Heart left ventricle (tissue), 16 donors: Measurements from ENCODE around the gene ZNF362. TPM values are rescaled to one million over a fixed set of nuclear protein-coding genes. Genes with fewer than 3 reads are reported as not detected.
"Not testable (repeated sequence)": the region's sequence is repeated elsewhere in the genome, so short reads cannot be mapped to it uniquely, and the experiment has no call there.

ENCODE experiments used
- ATAC-seq, 4 donors: fragments of 200-7000 bp; cut with Tn5 transposase; one replicate each; pipeline ENCODE4 v1.9.1; 2020 to 2022; ENCODE audit warnings: moderate library complexity in 4 of 4, mild to moderate bottlenecking in 3 of 4, moderate number of reproducible peaks in 1 of 4
- DNase-seq, 5 donors: peaks; one replicate each; pipeline ENCODE4 v3.0.0-alpha.2; 2020
- H3K27ac ChIP-seq, 12 donors: fragments of 200-600 bp; sonication (generic) in 4 of 12; one replicate each; pipeline versions ENCODE4 v1.5.0 to v1.8.0; 2016 to 2022; ENCODE audit warnings: mild to moderate bottlenecking in 2 of 12
- H3K27me3 ChIP-seq, 9 donors: fragments of 200-600 bp; sonication (generic) in 2 of 9; one replicate each; pipeline versions ENCODE4 v1.5.1 to v1.8.0; 2016 to 2022; ENCODE audit warnings: mild to moderate bottlenecking in 3 of 9
- H3K36me3 ChIP-seq, 9 donors: fragments of 200-600 bp; sonication (generic) in 2 of 9; one replicate each; pipeline versions ENCODE4 v1.5.0 to v1.8.0; 2018 to 2022; ENCODE audit warnings: mild to moderate bottlenecking in 2 of 9
- H3K4me1 ChIP-seq, 12 donors: fragments of 200-600 bp; sonication (generic) in 4 of 12; one replicate each; pipeline versions ENCODE4 v1.5.0 to v1.8.0; 2016 to 2022; ENCODE audit warnings: mild to moderate bottlenecking in 3 of 12
- H3K4me3 ChIP-seq, 12 donors: fragments of 200-600 bp; sonication (generic) in 4 of 12; one replicate each; pipeline versions ENCODE4 v1.5.0 to v1.8.0; 2017 to 2022; ENCODE audit warnings: mild to moderate bottlenecking in 9 of 12, moderate library complexity in 4 of 12
- H3K9me3 ChIP-seq, 12 donors: fragments of 200-600 bp; sonication (generic) in 4 of 12; one replicate each; pipeline versions ENCODE4 v1.5.0 to v1.8.0; 2016 to 2022; ENCODE audit warnings: mild to moderate bottlenecking in 1 of 12
- POLR2A ChIP-seq, 2 donors: fragments of 450-650 bp; IDR thresholded peaks; one replicate each; pipeline ENCODE4 v1.6.1; 2017; ENCODE audit warnings: antibody characterized with exemption in 2 of 2, mild to moderate bottlenecking in 2 of 2, moderate library complexity in 2 of 2
- WGBS, 4 donors: extraction: QIAGEN DNeasy Blood & Tissue Kit in 2 of 4; methylation state at CpG; one replicate each; pipeline versions ENCODE4 v1.1.5 to v1.1.7; 2013 to 2018; 5-methylcytosine and 5-hydroxymethylcytosine counted together
- intact Hi-C, 10 donors: fragments of 100-400 bp; cut with DNase I; formaldehyde crosslinking; loops; one replicate each; pipeline versions ENCODE4 v1.11.1 to v1.14.2; 2022
- polyA plus RNA-seq, 2 donors: library from polyadenylated mRNA; stranded (reverse); fragments of 200-250 nt; gene quantifications; one replicate each; pipeline ENCODE4 v1.2.3, GENCODE V29; 2013
- total RNA-seq, 9 donors: library from RNA; depleted of rRNA in 2 of 9; stranded (reverse); fragments of >200 nt in 2 of 9; fragmentation: NEBNext Ultra II Directional in 3 of 9; extraction: Animal tissue kit (Norgen Biotek cat#: 25700) in 3 of 9; gene quantifications; one replicate each; pipeline versions ENCODE4 v1.1.0 to v1.2.4, GENCODE V29; 2016 to 2023
- TF ChIP-seq, protein P1 (sequence below), 12 donors: fragments of 200-600 bp; sonication (generic) in 4 of 12; IDR thresholded peaks; one replicate each; pipeline versions ENCODE4 v1.5.0 to v1.8.0; 2018 to 2022; ENCODE audit warnings: antibody characterized with exemption in 12 of 12, mild to moderate bottlenecking in 5 of 12
- donor health status: ischemic (EF 13 %, LVEDD 7.1; RV severe dilation, severe dysfunction).
- donor health status: healthy with polysubstance abuse.
- donor health status: DM: no; HTN: yes; CAD: no.
- donor health status: DM: no; HTN: no; CAD: no.
- donor health status: ischemic (EF 25% LVEDD 6.9; RV normal size, moderate dysfunction).
- donor health status: ischemic (EF 25% LVEDD 5.7; RV mildly dilated, moderate dysfunction).
- donor health status: healthy.
- donor health status: DM: yes; HTN: yes; CAD: no.
- donor health status: ischemic (EF 35%, LVEDD 5.7; RV mildly dilated, moderate dysfunction).
- donor health status: nonischemic (EF 11% LVEDD 7.7; RV severe dilation, severe dysfunction).
- donor health status: DM: yes; HTN: yes; CAD: no.
- donor health status: PGD.
- donor health status: ischemic (EF 29% LVEDD 5.4; RV normal size, mild dysfunction).
- donor health status: nonischemic (EF 23%, LVEDD 6.1; RV moderate dilation, normal function).

The ZNF362 gene
- total and polyA plus RNA-seq, 11 donors, result 11.1 to 39.7 (median 32.5) TPM

DNA sequence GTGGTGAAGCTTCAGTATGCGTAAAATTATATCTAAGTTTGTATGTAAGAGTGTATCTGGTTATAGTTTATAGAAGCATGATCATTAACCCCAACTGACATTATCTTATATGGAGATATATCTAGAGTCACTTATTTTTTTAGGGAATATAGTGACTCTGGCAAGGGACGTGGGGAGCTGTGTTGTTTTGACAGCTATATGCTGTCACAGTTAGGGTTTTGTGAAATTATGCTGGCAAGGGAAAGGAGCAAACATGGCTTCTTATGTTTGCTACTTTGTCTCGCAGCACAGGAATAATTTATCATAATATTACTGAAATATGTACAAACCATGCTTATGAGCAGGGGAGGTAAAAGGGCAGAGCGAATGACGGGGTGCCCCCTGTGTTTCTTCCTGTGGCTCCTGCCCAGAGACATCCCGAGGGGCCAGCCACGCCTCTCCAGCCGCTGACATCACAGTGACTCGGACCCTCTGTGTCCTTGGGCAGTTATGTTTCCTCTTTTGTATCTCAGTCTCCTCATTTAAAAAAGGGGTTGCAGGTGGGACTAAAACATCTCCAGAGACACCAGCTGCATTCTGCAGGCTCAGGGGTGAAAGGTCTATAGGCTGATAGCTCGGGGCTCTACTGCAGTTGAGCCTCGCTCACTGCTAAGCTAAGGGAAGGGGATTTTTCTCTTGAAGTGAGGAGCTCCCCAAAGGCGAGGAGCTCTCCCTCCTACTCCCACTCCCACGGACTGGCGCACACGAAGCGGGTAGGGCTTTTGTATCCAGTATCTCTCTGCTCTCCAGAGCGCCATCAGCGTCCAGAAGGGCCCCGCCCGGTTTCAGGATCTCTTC lies 49.7 kb downstream of the ZNF362 start:
- H3K4me3 ChIP-seq, result peak overlapping the region in 10 of 12 donors; percentile 22 to 51 (median 41)
- peak in 1 of 5 donors; percentile 23 for DNase-seq
- WGBS, 4 donors, result 63 to 88% (median 64%) methylated on average over 13 to 20 of the region's 20 CpGs

GRCh38 chr1:33306653-33307493 lies 50.6 kb downstream of the ZNF362 start:
- peak in 2 of 4 donors; percentile 38 to 54 for ATAC-seq
- Histone ChIP-seq H3K4me1 (peaks cover 0 to 21% (median 8%) of the 10 kb centered on the region in 12 donors), H3K4me3 (peak overlapping the region in 11 of 12 donors; percentile 13 to 51 (median 38)), H3K36me3 (peaks cover 0 to 2% (median 0%) of the 10 kb centered on the region in 9 donors), H3K27ac (no peak overlapping the region), H3K27me3 (peaks cover 0 to 12% (median 0%) of the 10 kb centered on the region in 9 donors), H3K9me3 (no peaks in the 10 kb centered on the region)
- no peak for TF ChIP-seq POLR2A (IDR thresholded peaks at IDR 0.05)
- TF ChIP-seq, protein P1, sequence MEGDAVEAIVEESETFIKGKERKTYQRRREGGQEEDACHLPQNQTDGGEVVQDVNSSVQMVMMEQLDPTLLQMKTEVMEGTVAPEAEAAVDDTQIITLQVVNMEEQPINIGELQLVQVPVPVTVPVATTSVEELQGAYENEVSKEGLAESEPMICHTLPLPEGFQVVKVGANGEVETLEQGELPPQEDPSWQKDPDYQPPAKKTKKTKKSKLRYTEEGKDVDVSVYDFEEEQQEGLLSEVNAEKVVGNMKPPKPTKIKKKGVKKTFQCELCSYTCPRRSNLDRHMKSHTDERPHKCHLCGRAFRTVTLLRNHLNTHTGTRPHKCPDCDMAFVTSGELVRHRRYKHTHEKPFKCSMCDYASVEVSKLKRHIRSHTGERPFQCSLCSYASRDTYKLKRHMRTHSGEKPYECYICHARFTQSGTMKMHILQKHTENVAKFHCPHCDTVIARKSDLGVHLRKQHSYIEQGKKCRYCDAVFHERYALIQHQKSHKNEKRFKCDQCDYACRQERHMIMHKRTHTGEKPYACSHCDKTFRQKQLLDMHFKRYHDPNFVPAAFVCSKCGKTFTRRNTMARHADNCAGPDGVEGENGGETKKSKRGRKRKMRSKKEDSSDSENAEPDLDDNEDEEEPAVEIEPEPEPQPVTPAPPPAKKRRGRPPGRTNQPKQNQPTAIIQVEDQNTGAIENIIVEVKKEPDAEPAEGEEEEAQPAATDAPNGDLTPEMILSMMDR (IDR thresholded peaks at IDR 0.05), result no peak
- peak in 3 of 5 donors; percentile 48 to 79 (median 49) for DNase-seq
- intact Hi-C loops, result loop anchor here in 1 of 10 donors (10.0 kb wide), 1 partner anchor 92 kb away; no protein-coding TSS in a partner anchor
- WGBS, 4 donors, result 13 to 39% (median 20%) methylated on average over 30 to 113 of the region's 113 CpGs

More for the DNA sequence above, 49.7 kb downstream of the ZNF362 start:
- peaks cover 0 to 3% (median 0%) of the 10 kb centered on the region in 9 donors for H3K36me3 ChIP-seq
- intact Hi-C loops, result loop anchor here in 1 of 10 donors (10.0 kb wide), 1 partner anchor 91 kb away; no protein-coding TSS in a partner anchor
- H3K9me3 ChIP-seq, result no peaks in the 10 kb centered on the region
- H3K27ac ChIP-seq, result no peak overlapping the region
- H3K4me1 ChIP-seq, result peaks cover 0 to 29% (median 10%) of the 10 kb centered on the region in 12 donors
- peaks cover 0 to 12% (median 0%) of the 10 kb centered on the region in 9 donors for H3K27me3 ChIP-seq
- no peak for ATAC-seq
- TF ChIP-seq, protein P1 (IDR thresholded peaks at IDR 0.05), result no peak
- no peak for TF ChIP-seq POLR2A (IDR thresholded peaks at IDR 0.05)

GRCh38 chr1:33307494-33307864 lies 51.2 kb downstream of the ZNF362 start:
- no peak for ATAC-seq
- 65 to 94% (median 82%) methylated on average over 3 to 5 of the region's 5 CpGs for WGBS, 4 donors
- no peaks in the 10 kb centered on the region for H3K36me3 ChIP-seq
- H3K4me3 ChIP-seq, result no peak overlapping the region
- H3K27me3 ChIP-seq, result peaks cover 0 to 12% (median 0%) of the 10 kb centered on the region in 9 donors
- no peaks in the 10 kb centered on the region for H3K9me3 ChIP-seq
- intact Hi-C loops, result loop anchor here in 1 of 10 donors (10.0 kb wide), 1 partner anchor 93 kb away; no protein-coding TSS in a partner anchor
- H3K27ac ChIP-seq, result no peak overlapping the region
- TF ChIP-seq POLR2A (IDR thresholded peaks at IDR 0.05), result no peak
- TF ChIP-seq, protein P1 (IDR thresholded peaks at IDR 0.05), result no peak
- H3K4me1 ChIP-seq, result peaks cover 0 to 15% (median 8%) of the 10 kb centered on the region in 12 donors
- DNase-seq, result no peak

DNA sequence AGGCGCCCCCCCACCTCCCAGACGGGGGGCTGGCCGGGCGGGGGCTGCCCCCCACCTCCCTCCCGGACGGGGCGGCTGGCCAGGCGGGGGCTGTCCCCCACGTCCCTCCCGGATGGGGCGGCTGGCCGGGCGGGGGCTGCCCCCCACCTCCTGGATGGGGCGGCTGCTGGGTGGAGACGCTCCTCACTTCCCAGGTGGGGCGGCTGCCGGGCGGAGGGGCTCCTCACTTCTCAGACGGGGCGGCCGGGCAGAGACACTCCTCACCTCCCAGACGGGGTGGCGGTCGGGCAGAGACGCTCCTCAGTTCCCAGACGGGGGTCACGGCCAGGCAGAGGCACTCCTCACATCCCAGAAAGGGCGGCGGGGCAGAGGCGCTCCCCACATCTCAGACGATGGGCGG lies 53.1 kb downstream of the ZNF362 start:
- peaks cover 0 to 12% (median 0%) of the 10 kb centered on the region in 9 donors for H3K27me3 ChIP-seq
- ATAC-seq, H3K9me3 ChIP-seq, H3K36me3 ChIP-seq, H3K4me3 ChIP-seq, H3K27ac ChIP-seq: not testable (repeated sequence)
- intact Hi-C loops, result loop anchor here in 1 of 10 donors (10.0 kb wide), 1 partner anchor 95 kb away; no protein-coding TSS in a partner anchor
- WGBS, 4 donors, result 93 to 96% (median 95%) methylated on average over 21 to 32 of the region's 32 CpGs; no CpG with 5 or more reads in 1 of the 4 donors
- H3K4me1 ChIP-seq, result peaks cover 0 to 15% (median 8%) of the 10 kb centered on the region in 12 donors
- DNase-seq, result peak in 1 of 5 donors; percentile 15
